CD4-positive, alpha-beta T cell treated with Interleukin-10 for 1 hour (primary cell): Measurements from ENCODE around the gene FKBP2.

Source experiments
- DNase-seq: peaks from one replicate; pipeline ENCODE4 v3.0.0-alpha.2; 2020

FKBP2 gene

GRCh38 chr11:64265176-64266160 lies 24.6 kb downstream of the FKBP2 start:
- DNase-seq: no peak

- no peak for DNase-seq
Measured at GRCh38 chr11:64266339-64266738, 25.4 kb downstream of the FKBP2 start.

GRCh38 chr11:64267207-64267945 lies 26.5 kb downstream of the FKBP2 start:
- no peak for DNase-seq

- no peak for DNase-seq
Measured at GRCh38 chr11:64268025-64268892, 27.4 kb downstream of the FKBP2 start.

- peak; percentile 48 for DNase-seq
Measured at GRCh38 chr11:64268893-64269539, 28.1 kb downstream of the FKBP2 start.

GRCh38 chr11:64269540-64270220 lies 28.8 kb downstream of the FKBP2 start:
- peak; percentile 98 for DNase-seq

- no peak for DNase-seq
Measured at GRCh38 chr11:64275031-64275800, 34.3 kb downstream of the FKBP2 start.

GRCh38 chr11:64275841-64276240 lies 34.9 kb downstream of the FKBP2 start:
- DNase-seq: no peak

- no peak for DNase-seq
Measured at GRCh38 chr11:64276653-64277431, 35.9 kb downstream of the FKBP2 start.

- no peak for DNase-seq
Measured at GRCh38 chr11:64278576-64279190, 37.8 kb downstream of the FKBP2 start.

GRCh38 chr11:64281957-64282770 lies 41.3 kb downstream of the FKBP2 start:
- DNase-seq: no peak

GRCh38 chr11:64283092-64283491 lies 42.2 kb downstream of the FKBP2 start:
- DNase-seq: no peak

- peak; percentile 95 for DNase-seq
Measured at GRCh38 chr11:64284048-64284961, 43.4 kb downstream of the FKBP2 start, which contains the start of gene BAD. TSS of gene BAD (minus strand) at chr11:64284665. CDS start at chr11:64284368, 297 bp downstream.

- DNase-seq: peak; percentile 92
Measured at GRCh38 chr11:64284962-64285884, 44.3 kb downstream of the FKBP2 start, which contains the start of gene GPR137. TSS of gene GPR137 (plus strand) at chr11:64285848. CDS start at chr11:64286525, 677 bp downstream.

- peak; percentile 41 for DNase-seq
Measured at GRCh38 chr11:64285885-64286800, 45.2 kb downstream of the FKBP2 start.
